SK-N-SH (cell line): ENCODE data around the gene ASPSCR1. TPM values are rescaled to one million over a fixed set of nuclear protein-coding genes. Genes with fewer than 3 reads are reported as not detected.

Experiments
- CTCF ChIA-PET: fragments of 300-600, 350-600 bp; formaldehyde crosslinking; extraction: SDS; loops from one replicate; lab custom pipeline; 2021; lab: Yijun Ruan, JAX
- POLR2A ChIA-PET: fragments of 350-600 bp; sonication (Branson Sonifier 250); formaldehyde crosslinking; extraction: SDS; loops from one replicate; lab custom pipeline; 2020; ENCODE audit warnings: antibody characterized with exemption, inconsistent platforms; lab: Yijun Ruan, JAX
- DNase-seq: peaks from one replicate; pipeline ENCODE4 v3.0.0; 2012
- H2AFZ ChIP-seq: fragments of 200-600 bp; sonication (generic); 2 replicates; pipeline ENCODE4 v1.8.1; 2016; ENCODE audit warnings: antibody characterized with exemption, mild to moderate bottlenecking, low read depth
- H3F3A ChIP-seq: fragments of 200-600 bp; sonication (generic); replicated peaks from 2 replicates; pipeline ENCODE3; 2016; ENCODE audit warnings: antibody characterized with exemption, mild to moderate bottlenecking; ENCODE audit not compliant: insufficient read depth
- H3K27ac ChIP-seq, 2 experiments: fragments of 200-500 bp in 1 of 2; fragments of 200-600 bp in 1 of 2; sonication (Bioruptor generic) in 1 of 2; sonication (generic), shearing (Covaris generic) in 1 of 2; 2 replicates each; pipeline versions ENCODE4 v1.5.1 to v1.6.1; 2014 to 2016; ENCODE audit warnings: low read depth in 2 of 2, inconsistent platforms in 1 of 2, low read length in 1 of 2, mild to moderate bottlenecking in 1 of 2, mixed read lengths in 1 of 2
- H3K27me3 ChIP-seq: fragments of 200-600 bp; sonication (generic), shearing (Covaris generic); 2 replicates; pipeline ENCODE4 v1.6.1; 2016; ENCODE audit warnings: mixed run types; ENCODE audit not compliant: insufficient read depth
- H3K36me3 ChIP-seq, 2 experiments: fragments of 200-500 bp in 1 of 2; fragments of 200-600 bp in 1 of 2; sonication (Bioruptor generic) in 1 of 2; sonication (generic) in 1 of 2; replicated peaks in 1 of 2; 2 replicates each; pipeline versions ENCODE3 to v1.5.1; 2014 to 2016; ENCODE audit warnings: low read length in 1 of 2, mild to moderate bottlenecking in 1 of 2; ENCODE audit not compliant: insufficient read depth in 2 of 2, control insufficient read depth in 1 of 2
- H3K4me1 ChIP-seq, 2 experiments: fragments of 200-500 bp in 1 of 2; fragments of 200-600 bp in 1 of 2; sonication (Bioruptor generic) in 1 of 2; sonication (generic), shearing (Covaris generic) in 1 of 2; 2 replicates each; pipeline versions ENCODE4 v1.5.1 to v1.6.1; 2014 to 2016; ENCODE audit warnings: low read depth in 1 of 2, low read length in 1 of 2, mixed run types in 1 of 2; ENCODE audit not compliant: insufficient read depth in 2 of 2, control insufficient read depth in 1 of 2
- H3K4me2 ChIP-seq: fragments of 200-600 bp; sonication (generic), shearing (Covaris generic); 2 replicates; pipeline ENCODE4 v1.6.1; 2017; ENCODE audit warnings: mixed run types
- H3K4me3 ChIP-seq, 2 experiments: fragments of 200-500 bp in 1 of 2; fragments of 200-600 bp in 1 of 2; sonication (Bioruptor generic) in 1 of 2; sonication (generic), shearing (Covaris generic) in 1 of 2; 2 replicates each; pipeline versions ENCODE4 v1.5.1 to v1.8.1; 2014 to 2016; ENCODE audit warnings: low read depth in 2 of 2, inconsistent platforms in 1 of 2, low read length in 1 of 2, mild to moderate bottlenecking in 1 of 2, mixed read lengths in 1 of 2, moderate library complexity in 1 of 2
- H3K79me2 ChIP-seq: fragments of 200-600 bp; sonication (generic); 2 replicates; pipeline ENCODE4 v1.8.1; 2017; ENCODE audit warnings: mild to moderate bottlenecking; ENCODE audit not compliant: insufficient read depth
- H3K9ac ChIP-seq: fragments of 200-600 bp; sonication (generic); 2 replicates; pipeline ENCODE4 v1.6.1; 2017; ENCODE audit warnings: mixed run types
- H3K9me2 ChIP-seq: fragments of 200-600 bp; sonication (generic); 2 replicates; pipeline ENCODE4 v1.6.1; 2017; ENCODE audit warnings: mixed run types
- H3K9me3 ChIP-seq: fragments of 200-600 bp; sonication (generic); 2 replicates; pipeline ENCODE4 v1.6.1; 2017; ENCODE audit warnings: mixed run types, mild to moderate bottlenecking, moderate library complexity
- H4K20me1 ChIP-seq: fragments of 200-600 bp; sonication (generic); 2 replicates; pipeline ENCODE4 v1.6.1; 2017; ENCODE audit warnings: mild to moderate bottlenecking, mixed run types; ENCODE audit not compliant: insufficient read depth
- CHD2 ChIP-seq: fragments of 150-350 bp; IDR thresholded peaks from 2 replicates; pipeline ENCODE4 v1.6.1; 2018; ENCODE audit warnings: low read length; ENCODE audit not compliant: partially characterized antibody
- ELF1 ChIP-seq: IDR thresholded peaks from 2 replicates; pipeline ENCODE4 v1.4.0; 2012
- EP300 ChIP-seq, 2 experiments: IDR thresholded peaks; 2 replicates each; pipeline versions ENCODE4 v1.4.0 to v1.6.1; 2012; ENCODE audit warnings: borderline replicate concordance in 1 of 2, low read depth in 1 of 2, low read length in 1 of 2
- EZH2phosphoT487 ChIP-seq: fragments of 200-600 bp; sonication (generic); IDR thresholded peaks from 2 replicates; pipeline ENCODE4 v1.6.1; 2017; ENCODE audit warnings: low read depth, mixed run types, mild to moderate bottlenecking, antibody characterized with exemption, moderate library complexity, borderline replicate concordance
- FOSL2 ChIP-seq: IDR thresholded peaks from 2 replicates; pipeline ENCODE4 v1.4.0; 2012; ENCODE audit warnings: low read depth, mild to moderate bottlenecking, moderate library complexity, borderline replicate concordance
- FOXJ3 ChIP-seq: sonication (generic); formaldehyde crosslinking; IDR thresholded peaks from 2 replicates; pipeline ENCODE4 v1.5.1; 2020; ENCODE audit warnings: mild to moderate bottlenecking, missing genetic modification reagents
- FOXM1 ChIP-seq: IDR thresholded peaks from 2 replicates; pipeline ENCODE4 v1.4.0; 2012; ENCODE audit warnings: low read depth, mild to moderate bottlenecking
- MXI1 ChIP-seq: IDR thresholded peaks from 2 replicates; pipeline ENCODE4 v1.6.1; 2012; ENCODE audit warnings: mild to moderate bottlenecking, low read depth, low read length, improper control_type of control experiment
- NRF1 ChIP-seq: IDR thresholded peaks from 2 replicates; pipeline ENCODE4 v1.6.1; 2012; ENCODE audit warnings: low read depth, mild to moderate bottlenecking, low read length
- RFX5 ChIP-seq: IDR thresholded peaks from 2 replicates; pipeline ENCODE4 v1.6.1; 2012; ENCODE audit warnings: mild to moderate bottlenecking, improper control_type of control experiment, low read length
- SIN3A ChIP-seq: IDR thresholded peaks from 2 replicates; pipeline ENCODE4 v1.6.1; 2012; ENCODE audit warnings: low read depth, mild to moderate bottlenecking, low read length, moderate library complexity, borderline replicate concordance
- SMC3 ChIP-seq: IDR thresholded peaks from 2 replicates; pipeline ENCODE4 v1.6.1; 2012; ENCODE audit warnings: low read depth, low read length, improper control_type of control experiment
- TCF12 ChIP-seq: IDR thresholded peaks from 2 replicates; pipeline ENCODE4 v1.4.0; 2012
- TEAD4 ChIP-seq: IDR thresholded peaks from 2 replicates; pipeline ENCODE4 v1.4.0; 2012; ENCODE audit warnings: mild to moderate bottlenecking, borderline replicate concordance; ENCODE audit not compliant: insufficient read depth
- YY1 ChIP-seq: IDR thresholded peaks from 2 replicates; pipeline ENCODE4 v1.4.0; 2012; ENCODE audit warnings: low read depth, mild to moderate bottlenecking
- ZBTB33 ChIP-seq: IDR thresholded peaks from 2 replicates; pipeline ENCODE4 v1.4.0; 2012; ENCODE audit warnings: low read depth, borderline replicate concordance
- WGBS: methylation state at CpG from one replicate; pipeline ENCODE4 v1.1.6; 2017; ENCODE audit warnings: low lambda C conversion rate; 5-methylcytosine and 5-hydroxymethylcytosine counted together
- polyA plus RNA-seq, 3 experiments: library from polyadenylated mRNA; depleted of rRNA; stranded (reverse); fragments of >200 nt; gene quantifications; 2 replicates each; pipeline ENCODE4 v1.2.3, GENCODE V29; 2012
- TF ChIP-seq, protein P1 (sequence below): IDR thresholded peaks from 2 replicates; pipeline ENCODE4 v1.4.0; 2012; ENCODE audit warnings: low read depth
- TF ChIP-seq, protein P2 (sequence below): IDR thresholded peaks from 2 replicates; pipeline ENCODE4 v1.6.1; 2012; ENCODE audit warnings: mild to moderate bottlenecking, low read depth, low read length, moderate library complexity
- TF ChIP-seq, protein P3 (sequence below): fragments of 150-350 bp; IDR thresholded peaks from 2 replicates; pipeline ENCODE4 v1.6.1; 2016; ENCODE audit warnings: mild to moderate bottlenecking, low read depth, low read length

ASPSCR1 gene
- polyA plus RNA-seq, 1 of the 3 experiments (the other 2 are of a cell fraction) = 36.2 TPM

DNA sequence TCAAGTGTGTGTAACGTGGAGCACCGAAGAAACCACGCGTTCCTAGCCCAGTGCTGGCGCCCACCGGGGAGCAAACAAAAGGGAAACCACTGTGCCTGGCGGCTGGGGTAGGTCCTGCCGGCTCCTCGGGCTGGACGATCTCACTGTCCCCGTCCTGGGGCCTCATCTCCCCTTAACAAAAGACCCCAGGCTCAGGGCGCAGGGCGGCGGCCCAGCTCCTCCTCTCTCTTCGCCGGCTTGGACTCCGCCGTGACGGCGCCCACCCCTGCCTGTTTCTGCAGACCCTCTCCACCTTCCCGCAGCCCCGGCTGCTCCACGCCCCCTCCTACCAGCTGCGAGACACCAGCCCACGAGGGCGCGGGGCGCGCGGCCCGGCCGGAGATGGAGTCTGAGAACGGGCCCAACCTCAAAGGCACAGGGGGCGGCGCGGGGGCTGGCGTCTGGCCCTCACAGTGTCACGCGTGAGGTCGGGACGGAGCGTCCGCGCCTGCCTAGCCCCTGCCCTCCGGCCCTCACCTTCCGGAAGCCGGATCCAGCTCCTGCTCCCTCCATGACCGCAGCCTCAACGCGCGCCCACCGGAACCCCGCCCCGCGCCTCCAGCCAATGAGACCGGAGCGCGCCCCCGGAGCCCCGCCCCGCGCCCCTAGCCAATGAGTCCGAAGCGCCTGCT, 45.0 kb downstream of the ASPSCR1 start, which contains the start of gene CENPX (continued):
- TF ChIP-seq EP300 (IDR thresholded peaks at IDR 0.05; ENCODE audit: borderline replicate concordance in 1 of 2, low read depth in 1 of 2, low read length in 1 of 2) (no peak), EZH2phosphoT487 (no peak), ELF1 (no peak), MXI1 (peak; percentile 73), FOSL2 (no peak), SMC3 (no peak), TEAD4 (no peak), SIN3A (no peak; the same call in 1 of the 2 replicates), CHD2 (no peak), FOXM1 (no peak), YY1 (peak; percentile 70)
- TF ChIP-seq, protein P1, sequence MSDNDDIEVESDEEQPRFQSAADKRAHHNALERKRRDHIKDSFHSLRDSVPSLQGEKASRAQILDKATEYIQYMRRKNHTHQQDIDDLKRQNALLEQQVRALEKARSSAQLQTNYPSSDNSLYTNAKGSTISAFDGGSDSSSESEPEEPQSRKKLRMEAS = peak; percentile 50; the same call in 1 of the 2 replicates

DNA sequence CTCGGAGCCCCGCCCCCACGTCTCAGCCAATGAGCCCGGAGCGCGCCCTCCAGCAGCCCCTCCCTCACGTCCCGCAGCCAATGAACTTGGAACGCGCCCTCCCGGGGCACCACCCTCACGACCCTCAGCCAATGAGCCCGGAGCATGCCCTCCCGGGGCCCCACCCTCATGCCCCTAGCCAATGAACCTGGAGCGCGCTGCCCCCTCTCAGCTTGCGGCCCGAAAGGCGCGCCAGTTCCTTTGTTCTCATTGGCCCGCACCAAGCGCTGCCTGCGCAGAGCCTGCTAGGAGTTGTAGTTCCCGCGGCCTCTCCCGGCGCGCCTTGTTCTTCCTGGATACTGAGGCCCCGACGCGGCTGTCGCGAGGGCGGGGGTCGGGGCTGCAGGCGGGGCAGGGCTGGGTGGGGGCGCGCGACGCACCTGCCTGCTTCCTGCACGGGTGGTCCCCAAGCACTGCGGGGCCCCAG, 45.6 kb downstream of the ASPSCR1 start, which contains the start of gene LRRC45:
Gene LRRC45, plus strand, starts transcription at position 325 of the 466 bp plus-strand sequence. CDS start 339 bp downstream, outside the sequence.
- Histone ChIP-seq H3K4me2 (peak within 1 kb of the TSS; percentile 99), H3K9me3 (no peaks in the 10 kb centered on the region), H4K20me1 (peaks cover 17% of the 10 kb centered on the region), H3F3A (peaks cover 26% of the 10 kb centered on the region), H2AFZ (peak within 1 kb of the TSS; percentile 84), H3K36me3 (peaks cover 7 to 18% of the 10 kb centered on the region in 2 experiments), H3K27me3 (no peaks in the 10 kb centered on the region), H3K4me1 (peaks cover 18 to 36% of the 10 kb centered on the region in 2 experiments; a peak in 3 of 4 replicates), H3K27ac (peak within 1 kb of the TSS; percentile 41 to 69), H3K79me2 (peaks cover 35% of the 10 kb centered on the region), H3K9me2 (no peaks in the 10 kb centered on the region), H3K4me3 (peak within 1 kb of the TSS; percentile 88 to 92), H3K9ac (peak within 1 kb of the TSS; percentile 86)
- CTCF ChIA-PET = interaction anchor here (1.0 to 35.7 kb wide), 17 partner anchors 8 to 153 kb away, joined by 3 to 1216 read pairs (median 43); partner anchors contain the start of genes ARHGDIA, ASPSCR1, DCXR and FASN
- POLR2A ChIA-PET = interaction anchor here (1.0 to 4.2 kb wide), 10 partner anchors 8 to 95 kb away, joined by 3 to 41 read pairs (median 4); partner anchors contain the start of genes DCXR, FASN, MAFG and NOTUM
- peak; percentile 100 for DNase-seq
- WGBS = 2% methylated on average over 9 of the region's 42 CpGs
- TF ChIP-seq, protein P2, sequence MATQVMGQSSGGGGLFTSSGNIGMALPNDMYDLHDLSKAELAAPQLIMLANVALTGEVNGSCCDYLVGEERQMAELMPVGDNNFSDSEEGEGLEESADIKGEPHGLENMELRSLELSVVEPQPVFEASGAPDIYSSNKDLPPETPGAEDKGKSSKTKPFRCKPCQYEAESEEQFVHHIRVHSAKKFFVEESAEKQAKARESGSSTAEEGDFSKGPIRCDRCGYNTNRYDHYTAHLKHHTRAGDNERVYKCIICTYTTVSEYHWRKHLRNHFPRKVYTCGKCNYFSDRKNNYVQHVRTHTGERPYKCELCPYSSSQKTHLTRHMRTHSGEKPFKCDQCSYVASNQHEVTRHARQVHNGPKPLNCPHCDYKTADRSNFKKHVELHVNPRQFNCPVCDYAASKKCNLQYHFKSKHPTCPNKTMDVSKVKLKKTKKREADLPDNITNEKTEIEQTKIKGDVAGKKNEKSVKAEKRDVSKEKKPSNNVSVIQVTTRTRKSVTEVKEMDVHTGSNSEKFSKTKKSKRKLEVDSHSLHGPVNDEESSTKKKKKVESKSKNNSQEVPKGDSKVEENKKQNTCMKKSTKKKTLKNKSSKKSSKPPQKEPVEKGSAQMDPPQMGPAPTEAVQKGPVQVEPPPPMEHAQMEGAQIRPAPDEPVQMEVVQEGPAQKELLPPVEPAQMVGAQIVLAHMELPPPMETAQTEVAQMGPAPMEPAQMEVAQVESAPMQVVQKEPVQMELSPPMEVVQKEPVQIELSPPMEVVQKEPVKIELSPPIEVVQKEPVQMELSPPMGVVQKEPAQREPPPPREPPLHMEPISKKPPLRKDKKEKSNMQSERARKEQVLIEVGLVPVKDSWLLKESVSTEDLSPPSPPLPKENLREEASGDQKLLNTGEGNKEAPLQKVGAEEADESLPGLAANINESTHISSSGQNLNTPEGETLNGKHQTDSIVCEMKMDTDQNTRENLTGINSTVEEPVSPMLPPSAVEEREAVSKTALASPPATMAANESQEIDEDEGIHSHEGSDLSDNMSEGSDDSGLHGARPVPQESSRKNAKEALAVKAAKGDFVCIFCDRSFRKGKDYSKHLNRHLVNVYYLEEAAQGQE = no peak
- TF ChIP-seq ZBTB33 = no peak
- TF ChIP-seq YY1 = no peak
- TF ChIP-seq FOXJ3 = no peak
- no peak for TF ChIP-seq FOXM1
- peak; percentile 82 for TF ChIP-seq RFX5
- peak; percentile 74 for TF ChIP-seq NRF1
- peak; percentile 93 for TF ChIP-seq ELF1
- TF ChIP-seq TCF12 = no peak
- peak; percentile 95 for TF ChIP-seq CHD2
- TF ChIP-seq, protein P3, sequence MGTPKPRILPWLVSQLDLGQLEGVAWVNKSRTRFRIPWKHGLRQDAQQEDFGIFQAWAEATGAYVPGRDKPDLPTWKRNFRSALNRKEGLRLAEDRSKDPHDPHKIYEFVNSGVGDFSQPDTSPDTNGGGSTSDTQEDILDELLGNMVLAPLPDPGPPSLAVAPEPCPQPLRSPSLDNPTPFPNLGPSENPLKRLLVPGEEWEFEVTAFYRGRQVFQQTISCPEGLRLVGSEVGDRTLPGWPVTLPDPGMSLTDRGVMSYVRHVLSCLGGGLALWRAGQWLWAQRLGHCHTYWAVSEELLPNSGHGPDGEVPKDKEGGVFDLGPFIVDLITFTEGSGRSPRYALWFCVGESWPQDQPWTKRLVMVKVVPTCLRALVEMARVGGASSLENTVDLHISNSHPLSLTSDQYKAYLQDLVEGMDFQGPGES = peak; percentile 92
